Brain microvascular endothelial cell (primary cell): ENCODE results near the gene CCNE1.
A peak's percentile ranks its signal among the peaks of the same experiment; 100 is the strongest.

Source experiments
- DNase-seq: peaks from one replicate; pipeline ENCODE4 v3.0.0-alpha.2; 2020
- H3K27ac ChIP-seq: fragments of 250-450 bp; sonication (Bioruptor Pico); 2 replicates; pipeline ENCODE4 v1.5.1; 2020; ENCODE audit warnings: mild to moderate bottlenecking, moderate library complexity
- H3K27me3 ChIP-seq: fragments of 250-450 bp; sonication (Bioruptor Pico); replicated peaks from 2 replicates; pipeline ENCODE4 v1.5.1; 2020; ENCODE audit warnings: mild to moderate bottlenecking
- H3K36me3 ChIP-seq: fragments of 250-450 bp; sonication (Bioruptor Pico); replicated peaks from 2 replicates; pipeline ENCODE4 v1.5.1; 2020; ENCODE audit warnings: mild to moderate bottlenecking
- H3K4me3 ChIP-seq: 2 replicates; pipeline ENCODE4 v1.5.1; 2011; ENCODE audit warnings: low read depth, mild to moderate bottlenecking, control low read depth, low read length, moderate library complexity
- in situ Hi-C: cut with HindIII; loops from 2 replicates; pipeline ENCODE4 v1.10.0; 2017; ENCODE audit warnings: low sequenced_read_pairs, low pct_ligation_motif_present
- TF ChIP-seq, protein P1 (sequence below): IDR thresholded peaks from 2 replicates; pipeline ENCODE4 v1.5.1; 2011; ENCODE audit warnings: low read depth, mild to moderate bottlenecking, moderate library complexity, low read length, control low read depth, inconsistent platforms; ENCODE audit errors: missing control alignments

Gene CCNE1

DNA sequence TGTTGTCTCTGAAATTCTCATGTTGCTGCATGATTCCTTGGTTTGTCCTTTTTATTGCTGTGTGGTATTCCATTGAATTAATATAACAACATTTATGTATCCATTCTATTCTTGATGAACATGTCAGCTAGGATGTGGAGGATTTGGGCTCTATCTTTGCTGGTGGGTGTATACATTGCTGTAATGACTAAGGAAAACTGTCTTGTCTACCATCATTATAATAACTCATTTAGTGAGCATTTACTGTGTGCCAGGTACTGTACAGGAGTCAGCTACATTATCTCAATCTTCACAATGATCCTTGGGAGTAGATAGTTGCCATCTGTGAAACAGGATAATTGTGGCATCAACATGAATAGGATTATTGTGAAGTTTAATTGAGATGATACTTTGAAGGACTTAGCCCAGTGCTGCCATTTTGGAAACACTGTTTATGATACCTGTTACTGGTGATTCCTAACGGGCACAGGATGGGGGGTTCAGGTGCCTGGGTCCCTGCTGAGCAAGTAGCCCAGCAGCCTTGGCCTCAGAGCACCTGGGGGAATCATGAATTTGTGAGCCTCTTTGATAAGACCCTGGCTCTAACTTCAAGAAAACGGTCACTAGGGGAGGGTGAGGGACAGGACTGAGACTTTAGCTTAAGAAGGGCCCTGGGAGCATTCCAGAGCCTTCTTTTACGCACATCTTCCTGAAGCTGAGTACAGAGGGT, 1.8 kb upstream of the CCNE1 start:
- in situ Hi-C loops = no loop called here
- H3K36me3 ChIP-seq = no peaks in the 10 kb centered on the region
- H3K27ac ChIP-seq = no peak overlapping the region
- H3K4me3 ChIP-seq = no peak overlapping the region
- no peak for DNase-seq
- H3K27me3 ChIP-seq = no peaks in the 10 kb centered on the region
- TF ChIP-seq, protein P1, sequence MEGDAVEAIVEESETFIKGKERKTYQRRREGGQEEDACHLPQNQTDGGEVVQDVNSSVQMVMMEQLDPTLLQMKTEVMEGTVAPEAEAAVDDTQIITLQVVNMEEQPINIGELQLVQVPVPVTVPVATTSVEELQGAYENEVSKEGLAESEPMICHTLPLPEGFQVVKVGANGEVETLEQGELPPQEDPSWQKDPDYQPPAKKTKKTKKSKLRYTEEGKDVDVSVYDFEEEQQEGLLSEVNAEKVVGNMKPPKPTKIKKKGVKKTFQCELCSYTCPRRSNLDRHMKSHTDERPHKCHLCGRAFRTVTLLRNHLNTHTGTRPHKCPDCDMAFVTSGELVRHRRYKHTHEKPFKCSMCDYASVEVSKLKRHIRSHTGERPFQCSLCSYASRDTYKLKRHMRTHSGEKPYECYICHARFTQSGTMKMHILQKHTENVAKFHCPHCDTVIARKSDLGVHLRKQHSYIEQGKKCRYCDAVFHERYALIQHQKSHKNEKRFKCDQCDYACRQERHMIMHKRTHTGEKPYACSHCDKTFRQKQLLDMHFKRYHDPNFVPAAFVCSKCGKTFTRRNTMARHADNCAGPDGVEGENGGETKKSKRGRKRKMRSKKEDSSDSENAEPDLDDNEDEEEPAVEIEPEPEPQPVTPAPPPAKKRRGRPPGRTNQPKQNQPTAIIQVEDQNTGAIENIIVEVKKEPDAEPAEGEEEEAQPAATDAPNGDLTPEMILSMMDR = no peak

DNA sequence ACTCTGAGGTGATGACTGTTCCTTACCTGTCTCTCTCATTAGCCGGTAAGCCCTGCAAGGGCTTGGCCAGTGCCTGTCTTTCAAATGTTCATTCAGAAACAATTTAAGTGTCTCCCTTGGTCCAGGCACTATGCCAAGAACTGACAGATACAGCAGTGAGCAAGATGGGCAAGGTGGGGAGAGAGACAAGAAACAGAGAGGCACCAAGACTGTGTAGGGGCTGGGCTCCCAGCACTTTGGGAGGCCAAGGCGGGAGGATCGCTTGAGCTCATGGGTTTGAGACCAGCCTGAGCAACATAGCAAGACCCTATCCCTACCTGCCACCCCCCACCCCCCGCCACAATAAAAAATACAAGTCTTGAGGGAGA, 1.3 kb upstream of the CCNE1 start:
- in situ Hi-C loops = no loop called here
- Histone ChIP-seq H3K27me3 (no peaks in the 10 kb centered on the region), H3K27ac (no peak overlapping the region), H3K36me3 (no peaks in the 10 kb centered on the region), H3K4me3 (no peak overlapping the region)
- TF ChIP-seq, protein P1 = no peak
- DNase-seq = peak; percentile 5

DNA sequence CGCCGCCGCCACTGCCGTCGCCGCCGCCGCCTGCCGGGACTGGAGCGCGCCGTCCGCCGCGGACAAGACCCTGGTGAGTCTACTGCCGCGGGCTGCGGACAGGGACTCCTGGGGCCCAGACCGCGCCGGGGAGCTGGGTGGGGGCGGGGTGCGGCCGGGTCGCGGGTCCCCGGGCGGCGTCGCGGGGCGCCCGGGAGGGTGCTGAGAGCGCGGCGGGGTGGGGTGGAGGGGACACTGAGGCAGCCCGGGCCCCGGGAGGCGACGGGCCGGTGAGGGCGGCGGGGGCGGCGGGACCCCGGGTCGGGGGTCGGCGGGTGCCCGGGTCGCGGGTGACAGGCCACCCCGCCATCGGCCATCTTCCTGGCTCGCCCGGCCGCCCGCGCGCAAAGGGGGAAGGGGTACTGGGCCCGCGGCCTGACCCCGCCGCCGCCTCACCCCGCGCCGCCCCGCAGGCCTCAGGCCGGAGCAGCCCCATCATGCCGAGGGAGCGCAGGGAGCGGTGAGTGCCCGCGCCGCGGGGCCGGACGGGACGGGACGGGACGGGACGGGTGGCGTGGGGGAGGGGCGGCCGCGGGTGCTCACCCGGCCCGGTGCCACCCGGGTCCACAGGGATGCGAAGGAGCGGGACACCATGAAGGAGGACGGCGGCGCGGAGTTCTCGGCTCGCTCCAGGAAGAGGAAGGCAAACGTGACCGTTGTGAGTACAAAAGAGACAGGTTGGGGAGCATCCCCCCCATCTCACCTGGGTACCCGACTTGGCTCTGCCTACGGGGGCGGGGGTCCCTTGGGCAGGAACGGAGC, 489 bp downstream of the CCNE1 start:
- in situ Hi-C loops = no loop called here
- TF ChIP-seq, protein P1 = no peak
- Histone ChIP-seq H3K36me3 (no peaks in the 10 kb centered on the region), H3K27me3 (no peaks in the 10 kb centered on the region), H3K4me3 (peak overlapping the region; percentile 48), H3K27ac (no peak overlapping the region)
- no peak for DNase-seq

DNA sequence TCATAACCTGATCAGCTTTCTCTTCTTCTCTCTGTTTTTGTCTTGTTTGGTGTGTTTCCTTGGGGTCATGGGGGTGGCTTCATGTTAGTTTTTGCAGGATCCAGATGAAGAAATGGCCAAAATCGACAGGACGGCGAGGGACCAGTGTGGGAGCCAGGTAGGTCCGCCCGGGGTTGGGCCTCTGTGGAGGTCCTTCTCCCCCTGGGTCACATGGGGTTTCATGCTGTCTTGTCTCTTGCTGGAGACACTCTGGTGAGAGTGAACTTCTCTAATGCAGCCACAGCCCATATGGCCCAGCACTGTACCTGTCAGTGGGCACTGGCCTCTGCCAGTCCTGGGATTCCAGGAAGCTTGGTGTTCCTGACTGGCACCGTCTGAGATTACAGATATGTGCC, 1.1 kb downstream of the CCNE1 start:
- TF ChIP-seq, protein P1 = no peak
- in situ Hi-C loops = no loop called here
- Histone ChIP-seq H3K4me3 (peak overlapping the region; percentile 48), H3K27me3 (no peaks in the 10 kb centered on the region), H3K36me3 (no peaks in the 10 kb centered on the region), H3K27ac (no peak overlapping the region)
- DNase-seq = no peak

DNA sequence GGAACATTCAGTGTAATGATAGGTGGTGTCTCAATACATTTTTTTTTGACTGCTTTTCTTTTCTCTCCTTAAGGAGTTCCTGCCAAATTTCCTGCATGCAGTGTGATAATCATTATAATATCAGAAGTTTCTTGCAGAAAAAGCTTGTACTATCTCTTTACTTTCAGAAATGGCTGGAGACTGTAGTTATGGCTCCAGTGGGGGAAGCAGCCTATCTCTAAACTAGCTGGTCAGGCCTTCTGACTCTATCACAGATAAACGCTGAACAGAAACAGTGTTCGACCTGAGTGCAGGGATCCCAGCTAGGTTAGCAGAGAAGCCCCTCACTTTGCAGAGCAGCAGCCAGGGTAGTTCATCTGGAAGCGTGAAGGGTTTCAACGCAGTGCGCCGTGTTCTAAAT, 1.9 kb downstream of the CCNE1 start:
- no peaks in the 10 kb centered on the region for H3K36me3 ChIP-seq

More for the DNA sequence above, 1.9 kb downstream of the CCNE1 start:
- in situ Hi-C loops = no loop called here
- no peak for DNase-seq
- Histone ChIP-seq H3K4me3 (no peak overlapping the region), H3K27ac (no peak overlapping the region), H3K27me3 (no peaks in the 10 kb centered on the region)
- TF ChIP-seq, protein P1 = no peak
